22Rv1 (cell line): ENCODE data around the gene TMF1.

ENCODE experiments used
- ZFX ChIP-seq: fragments of 450-650 bp; IDR thresholded peaks from 2 replicates; pipeline ENCODE4 v1.6.1; 2017; ENCODE audit warnings: antibody characterized with exemption, borderline replicate concordance
- TF ChIP-seq, protein P1 (sequence below): fragments of 450-650 bp; IDR thresholded peaks from 2 replicates; pipeline ENCODE4 v1.5.1; 2017; ENCODE audit warnings: mild to moderate bottlenecking

- TF ChIP-seq, protein P1, sequence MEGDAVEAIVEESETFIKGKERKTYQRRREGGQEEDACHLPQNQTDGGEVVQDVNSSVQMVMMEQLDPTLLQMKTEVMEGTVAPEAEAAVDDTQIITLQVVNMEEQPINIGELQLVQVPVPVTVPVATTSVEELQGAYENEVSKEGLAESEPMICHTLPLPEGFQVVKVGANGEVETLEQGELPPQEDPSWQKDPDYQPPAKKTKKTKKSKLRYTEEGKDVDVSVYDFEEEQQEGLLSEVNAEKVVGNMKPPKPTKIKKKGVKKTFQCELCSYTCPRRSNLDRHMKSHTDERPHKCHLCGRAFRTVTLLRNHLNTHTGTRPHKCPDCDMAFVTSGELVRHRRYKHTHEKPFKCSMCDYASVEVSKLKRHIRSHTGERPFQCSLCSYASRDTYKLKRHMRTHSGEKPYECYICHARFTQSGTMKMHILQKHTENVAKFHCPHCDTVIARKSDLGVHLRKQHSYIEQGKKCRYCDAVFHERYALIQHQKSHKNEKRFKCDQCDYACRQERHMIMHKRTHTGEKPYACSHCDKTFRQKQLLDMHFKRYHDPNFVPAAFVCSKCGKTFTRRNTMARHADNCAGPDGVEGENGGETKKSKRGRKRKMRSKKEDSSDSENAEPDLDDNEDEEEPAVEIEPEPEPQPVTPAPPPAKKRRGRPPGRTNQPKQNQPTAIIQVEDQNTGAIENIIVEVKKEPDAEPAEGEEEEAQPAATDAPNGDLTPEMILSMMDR = no peak
- no peak for TF ChIP-seq ZFX
Measured at GRCh38 chr3:69032737-69033136, 19.4 kb downstream of the TMF1 start.
